Inflammatory macrophage treated with lipopolysaccharide for 1 hour (primary cell): ENCODE data around the gene PLXND1.

Experiments used
- DNase-seq, 2 donors: peaks; one replicate each; pipeline ENCODE4 v3.0.0-alpha.2; 2020 to 2022

Gene PLXND1

GRCh38 chr3:129600348-129600747 lies 6.1 kb downstream of the PLXND1 start:
- no peak for DNase-seq

GRCh38 chr3:129599607-129600006 lies 6.9 kb downstream of the PLXND1 start:
- DNase-seq, result peak; percentile 94 to 98

GRCh38 chr3:129599073-129599472 lies 7.4 kb downstream of the PLXND1 start:
- DNase-seq, result no peak

GRCh38 chr3:129598484-129598883 lies 8.0 kb downstream of the PLXND1 start:
- no peak for DNase-seq

GRCh38 chr3:129598000-129598381 lies 8.5 kb downstream of the PLXND1 start:
- no peak for DNase-seq

GRCh38 chr3:129597087-129597999 lies 9.1 kb downstream of the PLXND1 start:
- DNase-seq, result no peak

GRCh38 chr3:129596194-129597086 lies 10.0 kb downstream of the PLXND1 start:
- peak; percentile 39 to 77 for DNase-seq

- no peak for DNase-seq
Measured at GRCh38 chr3:129595544-129596193, 10.8 kb downstream of the PLXND1 start.

GRCh38 chr3:129594907-129595390 lies 11.5 kb downstream of the PLXND1 start:
- no peak for DNase-seq

- no peak for DNase-seq
Measured at GRCh38 chr3:129594409-129594808, 12.1 kb downstream of the PLXND1 start.

GRCh38 chr3:129593595-129594339 lies 12.7 kb downstream of the PLXND1 start:
- peak; percentile 67 to 73 for DNase-seq

- no peak for DNase-seq
Measured at GRCh38 chr3:129593230-129593594, 13.3 kb downstream of the PLXND1 start.

GRCh38 chr3:129592381-129593131 lies 13.9 kb downstream of the PLXND1 start:
- peak; percentile 73 to 84 for DNase-seq

- no peak for DNase-seq
Measured at GRCh38 chr3:129591932-129592331, 14.5 kb downstream of the PLXND1 start.

GRCh38 chr3:129590215-129590614 lies 16.3 kb downstream of the PLXND1 start:
- DNase-seq, result no peak

GRCh38 chr3:129587566-129588210 lies 18.8 kb downstream of the PLXND1 start:
- no peak for DNase-seq

- no peak for DNase-seq
Measured at GRCh38 chr3:129586746-129587430, 19.6 kb downstream of the PLXND1 start.

- no peak for DNase-seq
Measured at GRCh38 chr3:129585949-129586657, 20.4 kb downstream of the PLXND1 start.

GRCh38 chr3:129584631-129585030 lies 21.8 kb downstream of the PLXND1 start:
- no peak for DNase-seq

GRCh38 chr3:129583289-129583688 lies 23.2 kb downstream of the PLXND1 start:
- DNase-seq, result no peak
